ENCODE data around the gene ALB. TPM values are rescaled to one million over a fixed set of nuclear protein-coding genes. Genes with fewer than 3 reads are reported as not detected.

ALB gene
- total RNA-seq, 1 donor from 2014 or later: not detected

Other genes with a start within 250 kb of the ALB start
- gene ANKRD17, start 145.5 kb upstream of the ALB start, total RNA-seq: 70.0 and 71.4 TPM in 2 replicates
- gene AFP, start 31.9 kb downstream of the ALB start, total RNA-seq: not detected in 2 replicates
- gene AFM, start 77.5 kb downstream of the ALB start, total RNA-seq: not detected in 2 replicates
- not detected in 2 replicates for gene RASSF6, start 216.1 kb downstream of the ALB start, total RNA-seq